ENCODE data around the gene SRD5A3. TPM values are rescaled to one million over a fixed set of nuclear protein-coding genes. Genes with fewer than 3 reads are reported as not detected.

Gene SRD5A3
- total and polyA plus RNA-seq, 9 of the 15 experiments (the other 6 are each of a cell fraction or from before 2014, with no cell fraction given): 2.5 to 37.0 (median 13.3) TPM

GRCh38 chr4:55358668-55359067 lies 12.6 kb downstream of the SRD5A3 start (continued):
- no peak for TF ChIP-seq CCAR2 (IDR thresholded peaks at IDR 0.05; ENCODE audit: low read depth, low read length)
- TF ChIP-seq FUS (optimal IDR thresholded peaks at IDR 0.05; ENCODE audit: low read depth, low read length): no peak
- TF ChIP-seq HOXB6 (CRISPR knock-in tag; IDR thresholded peaks at IDR 0.05; ENCODE audit: borderline replicate concordance): no peak
- TF ChIP-seq PRMT5 (CRISPR knock-in tag; IDR thresholded peaks at IDR 0.05): no peak
- TF ChIP-seq, protein P1, sequence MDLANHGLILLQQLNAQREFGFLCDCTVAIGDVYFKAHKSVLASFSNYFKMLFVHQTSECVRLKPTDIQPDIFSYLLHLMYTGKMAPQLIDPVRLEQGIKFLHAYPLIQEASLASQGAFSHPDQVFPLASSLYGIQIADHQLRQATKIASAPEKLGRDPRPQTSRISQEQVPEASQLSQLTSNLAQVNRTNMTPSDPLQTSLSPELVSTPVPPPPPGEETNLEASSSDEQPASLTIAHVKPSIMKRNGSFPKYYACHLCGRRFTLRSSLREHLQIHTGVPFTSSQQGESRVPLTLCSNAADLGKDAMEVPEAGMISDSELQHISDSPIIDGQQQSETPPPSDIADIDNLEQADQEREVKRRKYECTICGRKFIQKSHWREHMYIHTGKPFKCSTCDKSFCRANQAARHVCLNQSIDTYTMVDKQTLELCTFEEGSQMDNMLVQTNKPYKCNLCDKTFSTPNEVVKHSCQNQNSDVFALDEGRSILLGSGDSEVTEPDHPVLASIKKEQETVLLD (IDR thresholded peaks at IDR 0.05): no peak
- TF ChIP-seq NEUROD1 (IDR thresholded peaks at IDR 0.05; ENCODE audit: borderline replicate concordance, low read depth, low read length, partially characterized antibody): no peak
- TF ChIP-seq CXXC5 (CRISPR knock-in tag; IDR thresholded peaks at IDR 0.05): no peak
- TF ChIP-seq E2F1 (CRISPR knock-in tag; IDR thresholded peaks at IDR 0.05): no peak
- TF ChIP-seq TFAM (CRISPR knock-in tag; conservative IDR thresholded peaks at IDR 0.05): no peak
- TF ChIP-seq MYBL2 (IDR thresholded peaks at IDR 0.05; ENCODE audit: low read depth): no peak
- no peak for TF ChIP-seq MYBL2 (CRISPR knock-in tag; IDR thresholded peaks at IDR 0.05; ENCODE audit: borderline replicate concordance)
- no peak for TF ChIP-seq SRSF9 (IDR thresholded peaks at IDR 0.05; ENCODE audit: borderline replicate concordance, low read depth, low read length)
- TF ChIP-seq SUPT5H (IDR thresholded peaks at IDR 0.05): no peak
- no peak for TF ChIP-seq PTTG1 (tag; IDR thresholded peaks at IDR 0.05; ENCODE audit: low read depth)
- peak; percentile 50; the same call in 1 of the 2 replicates for TF ChIP-seq JUN (IDR thresholded peaks at IDR 0.05; ENCODE audit: borderline replicate concordance, low read depth, low read length)
- TF ChIP-seq JUN (CRISPR knock-in tag; IDR thresholded peaks at IDR 0.05; ENCODE audit: borderline replicate concordance): no peak
- TF ChIP-seq MAFF (IDR thresholded peaks at IDR 0.05; ENCODE audit: low read length): peak; percentile 83
- TF ChIP-seq SETDB1 (IDR thresholded peaks at IDR 0.05; ENCODE audit: low read length): no peak
- TF ChIP-seq ESRRB (CRISPR knock-in tag; IDR thresholded peaks at IDR 0.05; ENCODE audit: borderline replicate concordance): no peak
- TF ChIP-seq HNRNPL (IDR thresholded peaks at IDR 0.05; ENCODE audit: low read depth, low read length): no peak
- peak; percentile 56 for TF ChIP-seq FOSL1 (tag; conservative IDR thresholded peaks at IDR 0.05)
- 0 out of 2 replicates have a peak, but pooled peaks have one; percentile 6 for TF ChIP-seq MEF2A (IDR thresholded peaks at IDR 0.05; ENCODE audit: control insufficient read depth, low read depth, low read length)
- TF ChIP-seq, protein P2, sequence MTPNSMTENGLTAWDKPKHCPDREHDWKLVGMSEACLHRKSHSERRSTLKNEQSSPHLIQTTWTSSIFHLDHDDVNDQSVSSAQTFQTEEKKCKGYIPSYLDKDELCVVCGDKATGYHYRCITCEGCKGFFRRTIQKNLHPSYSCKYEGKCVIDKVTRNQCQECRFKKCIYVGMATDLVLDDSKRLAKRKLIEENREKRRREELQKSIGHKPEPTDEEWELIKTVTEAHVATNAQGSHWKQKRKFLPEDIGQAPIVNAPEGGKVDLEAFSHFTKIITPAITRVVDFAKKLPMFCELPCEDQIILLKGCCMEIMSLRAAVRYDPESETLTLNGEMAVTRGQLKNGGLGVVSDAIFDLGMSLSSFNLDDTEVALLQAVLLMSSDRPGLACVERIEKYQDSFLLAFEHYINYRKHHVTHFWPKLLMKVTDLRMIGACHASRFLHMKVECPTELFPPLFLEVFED (CRISPR knock-in tag; conservative IDR thresholded peaks at IDR 0.05): no peak
- no peak for TF ChIP-seq KDM4B (IDR thresholded peaks at IDR 0.05; ENCODE audit: borderline replicate concordance in 2 of 2, low read depth in 1 of 2)
- no peak for TF ChIP-seq THRA (IDR thresholded peaks at IDR 0.05)
- no peak for TF ChIP-seq PML (IDR thresholded peaks at IDR 0.05; ENCODE audit: low read length)
